ACC112 (cell line): Measurements from ENCODE around the gene ANKMY1.
A peak's percentile ranks its signal among the peaks of the same experiment; 100 is the strongest.

Experiments
- H2AFZ ChIP-seq: fragments of 200-600 bp; sonication (generic); one replicate; pipeline ENCODE4 v1.6.0; 2017; ENCODE audit warnings: antibody characterized with exemption, low read length; ENCODE audit not compliant: unreplicated experiment
- H3K27ac ChIP-seq: fragments of 200-600 bp; sonication (generic); 2 replicates; pipeline ENCODE4 v1.5.1; 2014; ENCODE audit warnings: low read depth, mild to moderate bottlenecking, antibody characterized with exemption, low read length, moderate library complexity
- H3K27me3 ChIP-seq: fragments of 200-600 bp; sonication (generic); 2 replicates; pipeline ENCODE4 v1.6.1; 2014; ENCODE audit warnings: mild to moderate bottlenecking, antibody characterized with exemption, low read length, moderate library complexity, mixed read lengths; ENCODE audit not compliant: insufficient read depth
- H3K36me3 ChIP-seq: fragments of 200-600 bp; sonication (generic); 2 replicates; pipeline ENCODE4 v1.6.1; 2016; ENCODE audit warnings: mild to moderate bottlenecking, antibody characterized with exemption, low read length, moderate library complexity, mixed read lengths; ENCODE audit not compliant: insufficient read depth
- H3K4me1 ChIP-seq: fragments of 200-600 bp; sonication (generic); one replicate; pipeline ENCODE4 v1.6.1; 2016; ENCODE audit warnings: low read length, mixed read lengths; ENCODE audit not compliant: insufficient read depth, unreplicated experiment, control insufficient read depth
- H3K4me3 ChIP-seq: fragments of 200-600 bp; sonication (generic); 2 replicates; pipeline ENCODE4 v1.5.1; 2014; ENCODE audit warnings: mild to moderate bottlenecking, low read depth, low read length
- H3K79me2 ChIP-seq: fragments of 200-600 bp; sonication (generic); one replicate; pipeline ENCODE4 v1.6.0; 2016; ENCODE audit warnings: low read length; ENCODE audit not compliant: control insufficient read depth, unreplicated experiment, insufficient read depth

ANKMY1 gene

DNA sequence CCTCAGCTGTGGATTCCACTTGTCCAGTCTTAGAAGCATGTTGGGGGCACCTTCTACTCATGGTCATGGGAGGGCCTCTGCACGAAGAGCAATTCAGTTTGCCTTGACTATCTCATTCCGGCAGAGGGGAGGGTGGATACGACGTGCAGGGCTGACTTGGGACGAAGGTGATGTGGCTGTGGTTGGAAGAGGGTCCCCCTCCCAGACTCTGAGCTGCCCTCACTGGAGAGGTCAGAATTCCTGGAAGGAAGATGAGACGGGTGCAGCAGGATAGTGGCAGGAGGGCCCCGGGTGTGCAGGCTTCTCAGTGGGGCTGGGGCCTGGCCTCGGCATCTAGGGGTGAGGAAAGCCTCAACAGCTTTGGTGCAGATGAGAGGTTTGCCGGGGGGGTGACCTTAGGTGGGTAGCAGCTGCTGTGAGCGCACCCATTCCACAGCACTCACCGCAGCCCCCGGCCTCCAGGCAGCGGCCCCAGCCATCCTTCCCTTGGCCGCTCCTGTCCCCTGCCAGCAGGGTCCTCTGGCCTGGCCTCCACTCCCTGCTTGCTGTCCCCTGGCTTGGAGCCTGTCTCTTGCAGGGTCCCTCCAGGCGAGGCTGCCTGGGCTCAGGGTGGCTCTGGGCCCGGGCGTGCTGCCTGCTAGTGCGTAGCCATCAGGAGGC, 13.7 kb upstream of the ANKMY1 start:
- Histone ChIP-seq H3K36me3 (no peaks in the 10 kb centered on the region), H3K4me3 (no peak overlapping the region), H2AFZ (no peak overlapping the region), H3K27me3 (no peaks in the 10 kb centered on the region), H3K79me2 (no peaks in the 10 kb centered on the region), H3K27ac (no peak overlapping the region), H3K4me1 (peaks cover 19% of the 10 kb centered on the region)

DNA sequence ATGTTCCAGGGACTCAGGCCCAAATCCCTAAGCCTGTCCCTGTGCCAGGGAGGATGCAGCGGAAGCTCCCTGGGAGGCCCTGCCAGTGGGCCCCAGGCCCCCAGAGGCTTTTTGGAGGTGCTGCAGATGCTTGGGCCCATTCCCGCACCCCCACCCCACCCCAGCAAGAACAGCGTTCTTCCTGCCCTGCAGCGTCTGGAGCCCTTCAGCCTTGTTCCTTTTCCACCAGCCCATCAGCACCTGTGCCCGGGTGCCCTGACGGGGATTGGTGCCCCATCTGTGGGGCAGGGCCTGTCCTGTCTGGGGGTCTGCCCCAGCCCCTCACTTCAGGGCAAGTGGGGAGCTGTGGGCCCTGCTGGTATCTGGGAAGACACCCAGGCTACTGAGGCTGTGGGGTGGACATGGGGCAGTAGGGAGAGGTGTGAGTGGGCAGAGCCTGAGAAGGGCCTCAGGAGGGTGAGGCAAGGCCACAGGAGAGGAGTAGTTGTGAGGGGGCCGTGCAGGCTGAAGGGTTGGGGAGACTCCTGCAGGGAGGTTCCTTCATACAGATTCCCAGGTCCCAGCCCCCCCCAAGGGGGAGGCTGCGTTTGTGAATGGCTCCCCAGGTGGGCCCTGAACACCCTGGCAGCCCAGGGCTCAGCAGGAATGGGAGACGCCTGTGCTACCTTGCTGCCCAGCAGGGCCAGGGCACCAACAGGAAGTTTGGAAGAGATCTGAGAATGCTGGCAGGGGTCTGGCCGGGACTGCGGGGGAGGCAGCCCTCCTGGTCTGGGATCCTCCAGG, 12.9 kb upstream of the ANKMY1 start:
- peaks cover 24% of the 10 kb centered on the region for H3K4me1 ChIP-seq
- no peaks in the 10 kb centered on the region for H3K36me3 ChIP-seq
- H3K27ac ChIP-seq: no peak overlapping the region
- no peak overlapping the region for H3K4me3 ChIP-seq
- no peak overlapping the region for H2AFZ ChIP-seq
- H3K27me3 ChIP-seq: no peaks in the 10 kb centered on the region
- no peaks in the 10 kb centered on the region for H3K79me2 ChIP-seq

DNA sequence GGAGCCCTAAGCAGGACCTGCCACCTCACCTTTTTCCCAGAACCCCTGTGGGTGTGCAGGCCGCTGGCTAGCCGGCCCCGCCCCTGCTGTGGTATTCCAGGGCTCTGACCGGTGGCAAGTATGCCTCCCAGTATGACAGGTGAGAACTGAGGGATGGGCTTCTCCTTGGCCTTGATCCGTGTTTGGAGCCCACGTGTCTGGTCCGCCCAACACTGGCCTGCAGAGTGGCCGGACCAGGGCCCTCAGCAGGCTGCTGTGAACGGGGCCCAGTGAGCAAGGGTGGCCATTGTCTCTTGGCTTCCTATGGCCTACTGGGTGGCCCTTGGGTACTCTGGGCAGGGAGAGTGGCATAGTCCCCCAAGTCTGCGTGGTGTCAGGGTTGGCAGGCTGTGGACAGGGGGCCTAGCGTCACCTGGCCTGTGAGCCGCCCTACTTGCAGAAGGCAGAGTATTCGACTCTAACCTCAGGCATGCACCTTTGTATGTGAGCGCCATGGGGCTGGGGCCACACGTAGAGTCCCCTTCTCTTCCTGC, 12.3 kb upstream of the ANKMY1 start:
- Histone ChIP-seq H3K79me2 (no peaks in the 10 kb centered on the region), H3K4me3 (peak overlapping the region; percentile 78; the same call in 1 of the 2 replicates), H2AFZ (no peak overlapping the region), H3K27ac (no peak overlapping the region), H3K36me3 (no peaks in the 10 kb centered on the region), H3K4me1 (peaks cover 29% of the 10 kb centered on the region), H3K27me3 (no peaks in the 10 kb centered on the region)

DNA sequence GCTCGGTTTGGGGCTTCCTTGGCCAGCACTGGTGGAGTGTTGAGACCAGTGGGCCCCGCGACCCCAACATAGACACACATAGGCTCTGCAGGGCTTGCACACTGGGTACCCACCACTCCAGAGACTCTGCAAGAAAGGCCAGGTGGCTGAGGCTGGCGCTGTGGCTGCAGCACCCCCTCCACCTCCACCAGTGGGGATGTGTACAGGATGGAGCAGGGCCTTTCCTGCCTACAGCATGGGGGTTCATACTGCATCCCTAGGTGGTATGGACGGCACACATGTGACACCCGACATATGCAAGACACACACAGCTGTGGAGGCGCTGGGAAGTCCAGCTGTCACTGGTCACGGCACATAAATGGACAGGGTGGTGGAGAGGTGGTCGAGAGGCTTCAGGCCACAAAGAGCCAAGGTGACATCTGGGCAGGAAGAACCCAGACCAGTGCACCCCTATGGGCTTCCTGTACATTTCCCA, 11.8 kb upstream of the ANKMY1 start:
- H3K36me3 ChIP-seq: no peaks in the 10 kb centered on the region
- H3K4me1 ChIP-seq: peaks cover 29% of the 10 kb centered on the region
- H3K4me3 ChIP-seq: peak overlapping the region; percentile 78
- no peaks in the 10 kb centered on the region for H3K27me3 ChIP-seq
- no peak overlapping the region for H2AFZ ChIP-seq
- H3K27ac ChIP-seq: no peak overlapping the region
- H3K79me2 ChIP-seq: no peaks in the 10 kb centered on the region

DNA sequence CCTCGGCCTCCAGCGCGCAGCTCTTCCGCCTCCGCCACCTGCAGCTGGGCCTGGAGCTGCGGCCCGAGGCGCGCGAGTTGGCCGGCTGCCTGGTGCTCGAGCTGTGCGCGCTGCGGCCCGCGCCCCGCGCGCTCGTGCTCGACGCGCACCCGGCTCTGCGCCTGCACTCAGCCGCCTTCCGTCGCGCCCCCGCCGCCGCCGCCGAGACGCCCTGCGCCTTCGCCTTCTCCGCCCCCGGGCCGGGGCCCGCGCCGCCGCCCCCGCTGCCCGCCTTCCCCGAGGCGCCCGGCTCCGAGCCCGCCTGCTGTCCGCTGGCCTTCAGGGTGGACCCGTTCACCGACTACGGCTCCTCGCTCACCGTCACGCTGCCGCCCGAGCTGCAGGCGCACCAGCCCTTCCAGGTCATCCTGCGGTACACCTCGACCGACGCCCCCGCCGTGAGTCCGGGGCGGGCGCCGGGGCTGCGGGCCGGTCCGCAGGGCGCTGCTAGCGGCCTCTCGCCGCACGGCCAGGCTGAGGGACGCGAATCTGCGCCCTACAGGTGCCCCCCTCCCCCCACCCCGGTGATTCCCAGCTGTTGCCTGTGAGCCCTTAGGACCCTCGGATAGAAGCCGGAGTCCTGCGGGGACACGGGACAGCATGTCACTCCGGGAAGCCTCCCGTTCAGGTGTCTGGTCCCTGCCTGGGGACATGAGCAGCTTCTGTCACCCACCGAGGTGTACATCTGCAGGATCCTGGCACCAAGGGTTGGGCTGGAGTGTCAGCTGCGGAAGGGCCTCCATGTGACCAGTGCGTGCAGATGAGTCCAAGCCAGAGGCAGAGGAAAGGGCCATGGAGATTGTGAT, 11.1 kb upstream of the ANKMY1 start:
- Histone ChIP-seq H3K4me1 (peaks cover 29% of the 10 kb centered on the region), H3K79me2 (no peaks in the 10 kb centered on the region), H3K27ac (no peak overlapping the region), H2AFZ (no peak overlapping the region), H3K36me3 (no peaks in the 10 kb centered on the region), H3K4me3 (peak overlapping the region; percentile 78), H3K27me3 (no peaks in the 10 kb centered on the region)

DNA sequence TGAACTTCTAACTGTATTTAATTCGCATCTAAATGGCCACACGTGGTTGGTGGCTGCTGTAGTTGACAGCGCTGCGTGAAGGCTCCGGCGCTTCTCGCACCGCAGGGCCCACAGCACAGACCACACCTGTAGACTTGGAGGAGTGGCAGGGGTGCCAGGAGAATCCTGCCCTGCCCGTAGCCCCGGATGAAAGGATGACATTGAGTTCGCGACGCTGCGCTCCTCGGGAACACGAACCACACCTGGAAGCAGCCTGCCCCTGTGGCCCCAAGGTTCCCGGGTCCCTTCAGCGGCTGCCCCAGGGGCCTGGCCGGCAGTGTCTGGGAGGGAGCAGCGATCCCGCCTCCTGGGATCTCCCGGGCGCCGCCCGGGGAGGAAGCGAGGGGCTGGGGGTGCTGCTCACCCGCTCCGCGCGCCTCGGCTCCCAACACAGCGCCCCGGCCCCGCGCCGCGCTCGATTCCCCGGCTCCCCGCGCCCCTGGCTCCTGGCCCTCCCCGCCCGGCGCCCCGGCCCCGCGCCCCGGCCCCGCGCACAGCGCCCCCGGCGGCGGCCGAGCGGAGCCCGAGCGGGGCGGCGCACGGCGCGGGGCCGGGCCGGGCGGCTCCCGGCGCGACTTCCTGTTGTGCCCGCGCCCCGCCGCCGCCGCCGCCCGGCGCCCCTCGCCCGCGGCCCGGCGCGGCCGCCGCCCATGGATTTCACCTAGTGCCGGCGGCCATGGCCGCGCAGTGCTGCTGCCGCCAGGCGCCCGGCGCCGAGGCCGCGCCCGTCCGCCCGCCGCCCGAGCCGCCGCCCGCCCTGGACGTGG, 10.3 kb upstream of the ANKMY1 start, which contains the start of gene RNPEPL1:
TSS of gene RNPEPL1 (plus strand) at position 613 of the 806 bp plus-strand sequence. CDS start at position 716, 103 bp downstream.
- Histone ChIP-seq H3K27ac (no peak within 1 kb of the TSS), H3K4me1 (peaks cover 29% of the 10 kb centered on the region), H2AFZ (peak within 1 kb of the TSS; percentile 27), H3K4me3 (peak within 1 kb of the TSS; percentile 79), H3K27me3 (no peaks in the 10 kb centered on the region), H3K79me2 (no peaks in the 10 kb centered on the region), H3K36me3 (no peaks in the 10 kb centered on the region)

DNA sequence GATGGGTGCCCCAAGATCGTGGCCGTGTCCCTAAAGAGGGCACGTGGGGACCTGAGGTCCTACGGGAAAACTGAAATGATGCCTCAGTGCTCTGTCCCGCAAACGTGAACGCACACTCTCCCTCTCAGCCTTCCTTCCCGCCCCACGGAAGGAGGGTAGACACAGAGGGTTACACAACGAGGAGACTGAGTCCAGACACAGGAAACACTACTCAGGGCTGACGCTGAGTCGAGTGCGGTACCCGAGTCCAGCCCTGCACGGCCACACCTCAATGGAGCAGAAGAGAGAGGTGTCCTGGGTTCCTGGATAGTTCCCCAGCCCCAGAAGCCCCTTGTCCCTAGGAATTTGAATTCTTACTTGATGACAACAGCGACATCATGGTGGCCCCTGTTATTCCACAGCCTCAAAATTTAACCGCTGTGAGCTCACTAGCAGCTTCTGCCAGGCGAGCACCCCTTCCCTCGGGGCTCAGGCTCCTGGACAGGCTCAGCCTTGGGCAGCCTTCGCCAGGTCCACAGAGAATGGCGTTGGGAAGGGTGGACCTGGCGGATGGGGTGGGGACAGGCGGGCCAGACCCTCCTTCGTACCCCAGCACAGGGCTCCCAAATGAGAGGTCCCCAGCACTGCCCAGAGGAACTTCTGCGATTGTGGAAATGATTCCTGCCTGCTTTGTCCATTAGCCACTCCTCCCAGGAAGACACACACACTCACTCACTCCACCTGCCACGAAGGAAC, 9.5 kb upstream of the ANKMY1 start:
- Histone ChIP-seq H2AFZ (no peak overlapping the region), H3K4me3 (peak overlapping the region; percentile 79), H3K79me2 (peaks cover 3% of the 10 kb centered on the region), H3K27ac (no peak overlapping the region), H3K27me3 (no peaks in the 10 kb centered on the region), H3K4me1 (peaks cover 36% of the 10 kb centered on the region), H3K36me3 (no peaks in the 10 kb centered on the region)

DNA sequence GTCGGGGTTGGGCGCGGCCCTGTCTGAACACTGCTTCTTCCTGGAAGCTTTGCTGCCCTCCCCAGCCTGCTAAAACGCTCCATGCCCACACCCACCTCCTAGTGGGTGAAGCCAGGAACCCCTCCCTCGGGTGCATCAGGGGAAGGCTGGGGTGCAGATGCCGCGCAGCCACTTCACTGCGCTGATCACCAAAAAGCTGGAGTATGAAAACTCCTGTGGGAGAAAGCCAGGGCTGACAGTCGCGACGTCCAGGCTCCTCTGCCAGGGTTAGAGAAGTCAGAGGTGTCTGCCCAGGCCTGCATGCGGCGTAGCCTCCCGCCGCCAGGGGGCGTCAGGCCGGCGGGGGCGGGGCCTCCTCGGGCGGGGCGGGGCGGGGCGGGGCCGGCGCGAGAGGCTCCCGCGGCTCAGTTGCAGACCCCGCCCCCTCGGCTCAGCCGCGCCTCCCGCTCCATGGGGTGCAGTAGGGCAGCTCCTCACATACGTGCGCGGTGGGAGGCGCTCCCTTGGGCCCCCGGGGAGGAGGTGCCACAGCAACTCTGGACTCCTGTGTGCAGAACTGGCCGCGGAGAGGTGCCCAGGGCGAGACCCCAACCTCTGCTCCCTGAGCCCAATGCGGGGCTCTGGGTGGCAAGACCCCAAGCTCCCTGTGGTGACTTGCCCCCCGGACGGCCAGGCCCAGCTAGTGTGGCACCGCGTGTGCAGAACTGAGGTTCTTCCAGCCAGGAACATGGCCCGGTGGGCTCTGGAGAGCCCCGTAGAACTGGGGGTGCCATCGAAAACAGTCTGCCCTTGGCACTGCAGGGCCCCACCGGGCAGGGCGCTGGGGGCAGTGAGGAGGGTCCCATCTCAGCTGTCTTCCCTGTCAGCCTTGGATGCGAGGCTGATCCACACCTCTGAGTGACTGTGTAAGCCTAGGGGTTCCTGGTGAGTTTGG, 8.7 kb upstream of the ANKMY1 start:
- H3K79me2 ChIP-seq: peaks cover 3% of the 10 kb centered on the region
- peak overlapping the region; percentile 44 for H3K27ac ChIP-seq

More for the DNA sequence above, 8.7 kb upstream of the ANKMY1 start:
- no peaks in the 10 kb centered on the region for H3K27me3 ChIP-seq
- H3K36me3 ChIP-seq: no peaks in the 10 kb centered on the region
- peak overlapping the region; percentile 78 for H2AFZ ChIP-seq
- peak overlapping the region; percentile 79 for H3K4me3 ChIP-seq
- peaks cover 42% of the 10 kb centered on the region for H3K4me1 ChIP-seq
